ENCODE results near the gene MCF2L2.

DNA sequence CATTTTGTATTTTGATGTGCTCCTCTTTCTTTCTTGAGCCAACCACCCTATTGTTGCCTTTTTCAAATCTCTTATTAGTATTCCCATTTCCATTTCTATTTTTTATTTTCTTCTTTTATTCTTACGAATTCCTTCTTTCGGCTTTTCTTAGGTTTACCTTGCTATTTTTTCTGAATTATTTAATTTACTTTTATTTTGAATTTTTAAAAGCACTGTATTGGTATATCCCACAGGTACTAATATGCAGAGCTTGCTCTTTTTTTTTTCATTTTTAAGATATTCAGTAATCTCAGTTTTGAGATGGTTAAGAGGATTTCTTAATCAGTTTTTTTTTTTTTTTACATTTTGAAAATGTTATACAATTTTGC is 18.4 kb upstream of the MCF2L2 start:
- TF ChIP-seq, protein P1, sequence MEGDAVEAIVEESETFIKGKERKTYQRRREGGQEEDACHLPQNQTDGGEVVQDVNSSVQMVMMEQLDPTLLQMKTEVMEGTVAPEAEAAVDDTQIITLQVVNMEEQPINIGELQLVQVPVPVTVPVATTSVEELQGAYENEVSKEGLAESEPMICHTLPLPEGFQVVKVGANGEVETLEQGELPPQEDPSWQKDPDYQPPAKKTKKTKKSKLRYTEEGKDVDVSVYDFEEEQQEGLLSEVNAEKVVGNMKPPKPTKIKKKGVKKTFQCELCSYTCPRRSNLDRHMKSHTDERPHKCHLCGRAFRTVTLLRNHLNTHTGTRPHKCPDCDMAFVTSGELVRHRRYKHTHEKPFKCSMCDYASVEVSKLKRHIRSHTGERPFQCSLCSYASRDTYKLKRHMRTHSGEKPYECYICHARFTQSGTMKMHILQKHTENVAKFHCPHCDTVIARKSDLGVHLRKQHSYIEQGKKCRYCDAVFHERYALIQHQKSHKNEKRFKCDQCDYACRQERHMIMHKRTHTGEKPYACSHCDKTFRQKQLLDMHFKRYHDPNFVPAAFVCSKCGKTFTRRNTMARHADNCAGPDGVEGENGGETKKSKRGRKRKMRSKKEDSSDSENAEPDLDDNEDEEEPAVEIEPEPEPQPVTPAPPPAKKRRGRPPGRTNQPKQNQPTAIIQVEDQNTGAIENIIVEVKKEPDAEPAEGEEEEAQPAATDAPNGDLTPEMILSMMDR (IDR thresholded peaks at IDR 0.05): no peak
- TF ChIP-seq POLR2A (IDR thresholded peaks at IDR 0.05): no peak
